Measurements from ENCODE around the gene RERG.
"Not testable (repeated sequence)": the region's sequence is repeated elsewhere in the genome, so short reads cannot be mapped to it uniquely, and the experiment has no call there.

The RERG gene, protein sequence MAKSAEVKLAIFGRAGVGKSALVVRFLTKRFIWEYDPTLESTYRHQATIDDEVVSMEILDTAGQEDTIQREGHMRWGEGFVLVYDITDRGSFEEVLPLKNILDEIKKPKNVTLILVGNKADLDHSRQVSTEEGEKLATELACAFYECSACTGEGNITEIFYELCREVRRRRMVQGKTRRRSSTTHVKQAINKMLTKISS

DNA sequence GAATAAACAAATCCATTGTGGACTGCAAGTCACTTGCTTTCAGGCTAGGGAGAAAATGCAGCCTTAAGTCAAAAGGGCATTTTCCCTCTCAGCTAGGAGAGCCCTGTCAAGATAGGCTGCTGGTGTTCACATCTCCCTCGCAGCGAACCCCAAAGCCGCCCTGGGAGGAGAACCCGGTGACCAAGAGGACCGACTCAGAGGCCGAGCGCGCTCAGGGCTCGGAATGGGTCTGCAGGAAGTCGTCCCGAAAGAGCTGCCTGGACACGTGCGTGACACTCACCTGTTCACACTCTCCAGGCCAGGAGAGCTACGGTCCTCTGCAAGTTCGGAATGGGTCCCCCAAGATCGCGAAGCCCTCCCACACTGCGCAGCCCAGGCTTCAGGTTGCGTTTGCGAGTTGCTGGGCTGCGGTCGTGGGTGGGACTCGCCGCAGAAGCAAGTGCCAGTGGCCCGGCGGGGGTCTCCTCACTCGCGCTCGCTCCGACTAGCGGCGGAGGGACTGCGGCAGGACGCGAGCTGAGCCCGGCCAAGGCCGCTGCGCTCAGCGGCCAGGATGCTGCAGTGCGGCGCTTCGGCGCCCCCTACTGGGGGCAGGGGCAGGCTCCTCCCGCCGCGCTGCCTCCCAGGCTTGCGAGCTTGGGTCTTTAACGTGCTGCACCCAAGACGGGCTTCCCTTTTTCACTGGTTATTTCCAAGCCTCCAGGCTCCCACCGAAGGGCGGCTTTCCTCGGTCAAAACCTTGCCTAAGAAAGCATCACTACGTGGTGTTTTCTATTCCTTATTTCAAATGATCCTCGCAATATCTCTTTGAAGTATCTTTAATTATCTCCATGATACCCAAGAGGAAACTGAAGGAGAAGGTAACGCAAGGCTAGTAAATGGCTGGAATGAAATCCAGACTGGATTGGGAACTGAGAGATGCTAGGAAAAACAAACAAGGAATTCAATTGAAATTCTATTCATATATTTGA lies at the start of gene RERG:
TSS of gene RERG (minus strand) at position 503 of the 971 bp plus-strand sequence. CDS start 3,928 bp downstream, outside the sequence.
- peak; percentile 11 to 33 for DNase-seq (ENCODE audit: extremely low read depth in 1 of 2, low read depth in 1 of 2)

DNA sequence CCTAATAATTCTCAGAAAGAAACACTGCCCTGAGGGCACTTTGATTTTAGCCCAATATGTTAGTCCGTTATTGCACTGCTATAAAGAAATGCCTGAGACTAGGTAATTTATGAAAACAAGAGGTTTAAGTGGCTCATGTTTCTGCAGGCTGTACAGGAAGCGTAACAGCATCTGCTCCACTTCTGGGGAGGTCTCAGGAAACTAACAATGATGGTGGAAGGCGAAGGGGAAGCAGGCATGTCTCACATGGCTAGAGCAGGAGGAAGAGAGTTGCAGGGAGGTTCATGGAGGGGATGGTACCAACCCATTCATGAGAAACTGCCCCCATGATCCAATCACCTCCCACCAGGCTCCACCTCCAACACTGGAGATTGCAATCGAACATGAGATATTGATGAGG lies 49.4 kb upstream of the RERG start:
- no peak for DNase-seq (ENCODE audit: extremely low read depth in 1 of 2, low read depth in 1 of 2)

DNA sequence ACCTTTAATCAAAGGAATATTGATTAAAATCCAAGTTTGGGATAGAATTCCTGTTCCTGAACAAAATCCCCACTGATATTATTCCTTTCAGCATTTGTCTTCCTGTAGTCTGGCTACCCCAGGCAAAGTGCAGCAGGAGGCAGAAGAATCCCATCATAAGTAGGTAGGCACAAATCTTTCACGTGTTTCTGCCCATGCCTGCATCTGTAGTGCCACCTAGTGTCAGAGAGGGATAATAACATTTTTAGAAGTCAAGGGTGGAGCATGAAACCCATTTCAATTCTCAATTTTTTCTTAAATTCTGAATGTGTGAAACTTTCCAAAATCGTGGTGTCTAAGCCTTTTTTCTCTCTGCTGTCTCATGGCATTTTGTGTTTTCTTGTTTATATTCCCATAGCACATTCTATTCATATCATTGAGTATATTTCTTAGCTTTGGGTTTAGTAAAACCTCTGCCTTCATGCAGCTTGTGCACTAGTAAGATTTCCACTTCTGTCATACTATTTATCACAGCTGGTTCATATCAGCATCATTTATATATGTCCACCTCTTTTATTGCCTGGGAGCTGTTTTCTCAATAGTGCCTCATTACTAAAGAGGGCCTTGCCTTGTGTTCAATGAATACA lies 47.8 kb upstream of the RERG start:
- peak in 1 of 2 donors; percentile 3 for DNase-seq (ENCODE audit: extremely low read depth in 1 of 2, low read depth in 1 of 2)

DNA sequence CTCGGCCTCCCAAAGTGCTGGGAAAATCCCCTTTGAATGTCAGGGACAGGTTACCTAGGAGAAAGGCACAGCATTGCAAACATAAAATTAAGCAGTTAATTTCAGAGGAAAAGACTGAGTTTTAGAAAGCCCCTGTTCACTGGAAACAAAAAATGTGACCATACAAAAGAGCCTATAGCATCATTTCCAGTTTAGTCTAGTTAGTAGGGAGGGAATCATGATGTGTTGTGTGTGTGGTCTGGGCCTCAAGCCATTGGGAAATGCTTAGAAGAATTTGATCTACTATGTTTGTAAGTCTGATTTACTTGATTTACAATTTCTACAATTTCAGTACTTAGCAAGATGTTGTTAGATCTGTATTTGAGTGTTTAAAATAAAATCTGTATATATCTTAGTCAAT lies 47.1 kb upstream of the RERG start:
- no peak for DNase-seq (ENCODE audit: extremely low read depth in 1 of 2, low read depth in 1 of 2)

DNA sequence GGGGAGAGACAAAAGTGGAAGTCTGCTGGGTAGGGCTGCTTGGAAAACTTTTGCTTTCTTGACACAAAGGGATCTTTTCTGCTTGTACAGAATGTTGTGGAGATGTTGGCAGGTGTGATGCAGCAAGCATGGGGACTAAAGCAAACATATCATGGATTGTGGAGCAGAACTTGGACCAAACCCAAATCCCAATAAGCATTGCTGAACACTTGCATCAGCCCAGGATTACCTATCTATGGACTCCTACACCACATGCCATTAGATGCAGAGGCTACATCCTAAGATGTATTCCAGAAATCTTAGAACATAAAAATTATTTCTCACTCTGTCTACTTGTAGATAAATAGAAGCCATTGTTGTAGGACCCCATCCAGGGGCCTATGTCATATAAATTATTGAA lies 44.7 kb upstream of the RERG start:
- no peak for DNase-seq (ENCODE audit: extremely low read depth in 1 of 2, low read depth in 1 of 2)

DNA sequence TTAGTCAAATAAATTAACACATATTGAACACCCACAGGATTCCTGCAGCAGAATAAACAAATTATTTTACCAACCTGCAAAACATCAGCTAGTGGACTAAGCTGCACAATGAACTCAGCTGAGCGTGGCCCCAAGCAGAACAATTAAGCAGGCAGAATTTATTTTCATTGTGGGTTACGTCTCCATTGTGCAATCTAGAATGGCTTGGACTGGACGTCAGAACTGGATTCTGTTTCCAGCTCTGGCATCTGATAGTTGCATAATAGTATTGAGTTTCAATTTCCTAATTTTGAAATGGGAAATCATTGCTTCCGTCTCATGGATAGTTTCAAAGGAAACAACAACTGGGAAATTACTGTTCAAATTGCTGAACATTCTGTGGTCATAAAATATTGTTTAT lies 35.5 kb upstream of the RERG start:
- no peak for DNase-seq (ENCODE audit: extremely low read depth in 1 of 2, low read depth in 1 of 2)

DNA sequence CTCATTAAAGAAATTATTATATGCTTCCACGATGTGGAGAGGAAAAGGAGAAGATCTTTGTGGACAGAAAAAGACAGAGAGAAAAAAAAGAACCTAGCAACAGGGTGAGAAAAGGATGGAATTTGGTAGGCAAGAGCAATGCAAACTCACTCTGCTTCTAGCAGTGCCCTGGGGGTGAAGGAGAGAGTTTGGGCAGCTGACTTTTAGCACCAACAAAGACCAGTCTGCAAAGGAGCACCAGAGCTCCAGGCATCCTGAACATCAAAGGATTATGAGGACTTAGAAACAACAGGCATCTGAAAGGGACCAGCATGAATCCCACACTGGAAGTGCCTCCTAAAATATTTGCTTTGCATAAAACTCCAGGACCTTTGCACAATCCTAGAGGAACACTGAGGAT lies 32.8 kb upstream of the RERG start:
- no peak for DNase-seq (ENCODE audit: extremely low read depth in 1 of 2, low read depth in 1 of 2)

DNA sequence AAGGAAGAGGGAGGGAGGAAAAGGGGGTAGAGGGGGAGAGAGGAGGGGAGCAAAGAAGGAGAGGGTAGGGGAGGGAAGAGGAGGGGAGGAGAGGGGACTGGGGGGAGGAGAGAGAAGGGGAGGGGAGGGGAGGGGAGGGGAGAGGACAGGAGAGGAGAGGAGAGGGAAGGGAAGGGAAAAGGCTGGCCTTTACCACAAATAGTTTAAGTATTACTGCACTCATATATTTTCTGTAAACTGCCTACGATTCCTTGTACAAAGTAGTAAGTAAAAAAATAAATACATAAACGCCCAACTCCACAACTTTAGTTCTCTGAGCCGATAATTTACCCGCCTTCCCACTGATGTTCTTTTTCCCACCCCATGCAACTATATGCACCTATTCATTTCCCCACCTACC lies 23.7 kb upstream of the RERG start:
- no peak for DNase-seq (ENCODE audit: extremely low read depth in 1 of 2, low read depth in 1 of 2)

DNA sequence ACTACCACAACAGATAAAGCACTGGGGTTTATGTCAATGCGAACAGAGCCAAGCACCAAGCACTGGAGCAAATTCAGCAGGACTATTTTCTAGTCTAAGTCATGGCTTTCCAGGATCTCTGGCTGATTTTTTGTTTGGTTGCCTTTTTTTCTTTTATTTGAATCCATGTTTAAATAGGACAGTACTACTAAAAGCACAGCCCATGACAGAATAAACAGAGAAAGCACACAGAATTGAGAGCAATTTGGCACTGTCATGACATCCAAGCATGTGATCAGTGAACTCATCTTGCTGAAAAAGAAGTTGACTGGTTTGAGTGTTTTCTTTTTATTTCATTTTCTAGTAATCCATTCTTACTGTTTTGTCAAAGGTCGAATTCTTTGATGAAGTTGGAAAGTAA lies 23.1 kb upstream of the RERG start:
- DNase-seq (ENCODE audit: extremely low read depth in 1 of 2, low read depth in 1 of 2) = no peak

DNA sequence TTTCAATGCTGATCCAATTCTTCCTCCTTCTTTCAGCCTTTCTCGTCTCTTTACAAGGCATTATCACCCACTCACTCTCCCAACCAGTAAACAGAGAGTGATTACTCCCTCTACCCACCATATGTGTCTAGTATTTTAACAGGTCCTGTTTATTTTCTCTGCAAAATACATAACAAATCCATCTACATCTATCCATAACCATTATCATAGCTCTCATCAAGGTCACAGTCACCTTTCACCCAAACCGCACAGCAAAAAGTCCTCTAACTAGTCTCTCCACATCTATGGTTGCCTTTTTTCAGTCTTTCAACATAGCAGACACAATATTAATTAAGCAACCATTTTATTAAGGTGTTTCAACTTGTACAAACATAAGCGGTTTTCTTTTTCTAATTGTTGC lies 21.9 kb upstream of the RERG start:
- no peak for DNase-seq (ENCODE audit: extremely low read depth in 1 of 2, low read depth in 1 of 2)

DNA sequence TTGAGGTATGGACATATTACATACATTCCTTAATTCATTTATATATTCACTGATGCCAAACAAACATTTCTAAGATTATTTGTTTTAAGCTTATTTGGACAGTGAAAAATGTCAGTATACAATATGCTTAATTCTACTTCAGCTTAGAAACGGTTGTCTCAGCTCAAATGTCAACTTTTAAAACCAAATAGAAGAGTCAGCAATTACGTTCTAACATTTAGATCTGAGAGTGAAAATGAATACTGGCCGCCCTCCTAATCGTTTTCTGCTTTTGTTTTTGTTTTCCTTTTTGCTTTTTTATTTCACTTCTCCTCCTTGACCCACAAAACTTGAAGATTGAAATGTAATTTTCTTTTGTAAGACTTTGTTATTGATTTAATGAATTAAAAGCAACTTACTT lies 19.7 kb upstream of the RERG start:
- DNase-seq (ENCODE audit: extremely low read depth in 1 of 2, low read depth in 1 of 2) = no peak

DNA sequence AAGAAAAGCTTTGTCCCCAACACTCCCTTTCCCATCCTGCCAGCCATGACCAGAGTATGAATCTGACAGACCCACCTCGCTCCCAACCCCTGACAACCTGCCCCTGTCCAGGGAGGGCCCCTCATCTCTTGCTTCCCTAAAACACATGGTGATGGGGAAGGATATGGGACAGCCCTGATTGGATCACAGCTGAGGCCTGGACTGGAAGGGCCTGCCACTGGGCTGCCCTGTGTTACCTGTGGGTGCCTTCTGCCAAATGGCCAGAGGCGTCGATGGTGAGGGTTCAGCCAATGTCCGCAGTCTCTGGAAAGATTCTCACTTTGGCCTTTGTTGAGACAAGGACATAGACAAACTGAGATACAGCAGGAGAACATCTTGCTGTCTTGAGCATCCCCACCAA lies 13.3 kb upstream of the RERG start:
- DNase-seq (ENCODE audit: extremely low read depth in 1 of 2, low read depth in 1 of 2) = no peak

DNA sequence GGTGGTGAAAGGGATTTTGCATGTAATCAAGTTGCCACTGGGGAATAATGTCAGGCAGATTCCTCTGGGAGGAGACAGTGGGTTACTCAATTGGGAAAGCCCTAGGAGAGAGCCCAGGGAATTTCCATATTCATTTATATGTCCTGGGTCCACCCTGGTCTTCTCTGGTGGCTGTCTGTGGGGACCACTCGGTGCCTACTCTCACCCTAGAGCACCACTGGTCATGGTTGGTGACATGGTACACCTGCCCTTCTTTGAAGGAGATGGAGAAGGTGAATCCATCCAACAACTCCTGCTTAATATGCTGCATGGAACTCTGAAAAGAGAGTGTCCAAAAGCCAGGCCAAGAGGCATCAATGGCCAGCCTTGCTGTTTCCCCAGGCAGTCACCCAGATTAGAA lies 12.8 kb upstream of the RERG start:
- no peak for DNase-seq (ENCODE audit: extremely low read depth in 1 of 2, low read depth in 1 of 2)

DNA sequence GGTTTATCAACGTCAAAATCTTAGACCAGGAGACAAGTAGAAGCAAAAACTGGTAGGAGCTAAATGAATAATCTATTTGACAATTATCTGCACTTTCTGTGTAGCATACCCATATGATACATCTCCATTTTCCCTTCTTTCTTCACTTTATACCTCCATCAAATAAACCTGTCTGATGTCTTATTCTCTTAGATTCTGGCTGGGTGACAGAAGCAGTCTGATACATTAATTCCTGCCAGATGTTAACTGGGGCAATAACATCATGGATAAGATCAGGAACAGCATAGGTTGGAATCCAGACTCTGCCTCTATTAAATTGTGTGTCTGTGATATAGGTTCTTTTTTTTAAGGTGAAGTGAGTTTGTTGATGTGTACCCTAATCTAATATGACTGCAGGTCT lies 11.7 kb upstream of the RERG start:
- DNase-seq (ENCODE audit: extremely low read depth in 1 of 2, low read depth in 1 of 2) = no peak

DNA sequence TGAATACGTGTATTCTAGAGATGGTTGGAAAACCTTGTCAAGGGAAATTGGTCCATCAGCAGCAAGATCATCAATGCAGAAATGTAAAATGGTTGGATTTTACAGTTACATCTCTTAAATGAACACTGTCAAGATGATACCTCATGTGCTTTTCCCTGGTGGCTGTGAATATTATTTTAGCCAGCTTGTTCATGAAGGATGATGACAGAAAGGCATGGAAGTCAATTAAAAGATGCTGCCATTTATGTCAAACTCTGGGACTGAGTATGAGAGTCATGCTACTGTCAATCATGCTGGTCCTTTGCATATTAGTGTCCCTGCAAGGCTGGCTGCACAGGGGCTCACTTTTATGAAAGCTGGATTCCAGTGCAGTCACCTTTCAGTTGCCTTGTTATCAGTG lies 10.3 kb upstream of the RERG start:
- DNase-seq (ENCODE audit: extremely low read depth in 1 of 2, low read depth in 1 of 2) = no peak

DNA sequence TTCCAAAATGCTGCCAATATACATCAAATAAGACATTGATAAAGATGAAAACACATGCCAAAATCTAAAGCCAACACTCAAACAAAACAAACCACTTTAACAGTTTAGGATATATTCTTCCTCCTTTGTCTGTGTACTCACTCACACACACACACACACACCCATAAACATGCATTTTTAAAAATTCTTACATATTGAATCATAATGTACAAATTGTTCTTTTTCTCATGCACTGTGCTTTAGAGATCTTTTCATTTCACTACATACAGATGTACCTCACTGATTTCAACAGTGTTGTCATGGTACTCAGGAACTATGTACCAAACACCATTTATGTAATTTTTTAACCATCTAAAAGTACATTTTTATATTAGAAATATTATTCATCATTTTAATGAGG lies 9.5 kb upstream of the RERG start:
- no peak for DNase-seq (ENCODE audit: extremely low read depth in 1 of 2, low read depth in 1 of 2)

DNA sequence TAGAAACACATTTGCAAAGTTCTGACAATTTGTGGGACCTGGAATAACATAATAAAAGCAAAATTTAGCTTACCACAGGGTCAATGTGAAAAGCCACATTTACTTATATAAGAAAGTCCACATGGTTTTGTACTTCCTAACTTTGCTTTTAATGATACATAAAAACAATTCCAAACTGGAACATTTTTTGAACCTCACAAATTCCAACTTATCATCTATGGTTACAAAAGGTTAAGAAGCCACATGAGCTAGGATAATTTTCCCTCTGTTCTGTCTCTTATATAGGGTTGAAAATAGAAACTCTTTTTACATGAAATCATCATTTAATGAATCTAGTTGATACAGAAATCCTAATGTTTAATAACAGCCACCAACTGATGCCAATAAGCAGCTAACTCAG lies 8.9 kb upstream of the RERG start:
- no peak for DNase-seq (ENCODE audit: extremely low read depth in 1 of 2, low read depth in 1 of 2)

DNA sequence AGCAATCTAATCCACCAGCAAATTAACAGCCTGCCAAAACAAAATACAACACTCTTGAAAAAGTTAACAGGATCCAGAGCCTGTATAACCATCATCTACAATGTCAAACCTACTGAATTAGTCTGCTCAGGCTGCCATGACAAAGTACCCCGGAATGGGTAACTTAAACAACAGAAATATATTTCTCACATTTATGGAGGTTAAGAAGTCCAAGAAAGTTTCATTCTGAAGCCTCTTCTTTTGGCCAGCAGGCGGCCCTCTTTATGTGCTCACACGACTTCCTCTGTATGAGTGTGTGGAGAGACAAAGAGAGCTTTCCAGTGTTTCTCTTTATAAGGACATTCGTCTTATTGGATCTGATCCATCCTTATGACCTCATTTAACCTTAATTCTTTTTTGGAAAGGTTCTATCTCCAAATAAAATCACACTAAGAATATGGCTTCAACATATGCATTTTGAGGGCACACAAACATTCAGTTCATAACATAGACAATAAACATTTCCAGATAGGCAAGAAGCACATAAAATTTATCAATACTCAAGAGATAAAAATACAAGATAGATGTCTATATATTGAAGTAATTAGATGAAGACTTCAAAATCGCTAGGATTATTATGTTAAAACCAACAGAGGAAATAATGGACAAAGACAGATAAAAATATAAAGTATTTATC lies 5.9 kb upstream of the RERG start:
- peak in 1 of 2 donors; percentile 7 for DNase-seq (ENCODE audit: extremely low read depth in 1 of 2, low read depth in 1 of 2)

DNA sequence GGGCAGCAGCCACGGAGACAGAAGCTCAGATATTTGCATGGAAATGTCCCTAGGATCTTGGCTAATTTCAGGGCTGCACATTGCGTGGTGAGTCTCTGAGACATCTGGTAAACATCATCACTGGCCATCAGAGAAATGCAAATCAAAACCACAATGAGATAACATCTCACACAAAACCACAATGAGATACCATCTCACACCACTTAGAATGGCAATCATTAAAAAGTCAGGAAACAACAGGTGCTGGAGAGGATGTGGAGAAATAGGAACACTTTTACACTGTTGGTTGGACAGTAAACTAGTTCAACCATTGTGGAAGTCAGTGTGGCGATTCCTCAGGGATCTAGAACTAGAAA lies 4.6 kb upstream of the RERG start:
- not testable (repeated sequence) for DNase-seq (ENCODE audit: extremely low read depth in 1 of 2, low read depth in 1 of 2)

DNA sequence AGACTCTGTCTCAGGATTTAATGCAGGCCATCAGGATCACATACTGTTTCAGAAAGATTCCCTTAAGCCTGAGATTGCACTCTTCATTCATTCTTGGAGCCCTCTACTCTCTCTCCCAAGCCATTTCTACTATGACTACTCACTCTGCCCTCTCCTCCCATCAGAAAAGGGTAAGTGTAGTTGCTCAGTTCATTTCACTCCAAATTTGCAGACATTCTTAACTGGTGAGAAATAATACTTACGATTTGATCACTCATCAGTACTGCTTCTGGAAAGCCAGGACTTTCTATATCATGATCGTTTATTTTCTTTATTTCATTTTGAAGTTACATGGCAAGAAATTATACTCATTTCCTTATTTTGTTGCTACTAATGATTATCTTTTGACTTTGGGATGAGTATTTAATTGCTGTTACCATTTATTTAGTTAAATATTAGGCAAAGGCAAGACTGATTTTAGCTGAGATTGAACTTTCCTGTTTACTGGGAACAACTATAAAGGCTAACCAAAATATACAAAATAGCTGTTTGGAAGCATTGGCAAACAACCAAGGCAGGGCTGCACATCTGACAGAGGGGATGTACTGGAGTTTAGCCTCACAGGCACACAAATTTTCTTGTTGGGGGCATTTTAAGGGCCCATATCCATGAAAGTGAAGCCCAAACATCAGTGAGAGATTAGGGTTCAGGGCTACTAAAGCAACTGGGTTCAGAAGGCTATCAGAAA lies 4.1 kb upstream of the RERG start:
- DNase-seq (ENCODE audit: extremely low read depth in 1 of 2, low read depth in 1 of 2) = no peak

DNA sequence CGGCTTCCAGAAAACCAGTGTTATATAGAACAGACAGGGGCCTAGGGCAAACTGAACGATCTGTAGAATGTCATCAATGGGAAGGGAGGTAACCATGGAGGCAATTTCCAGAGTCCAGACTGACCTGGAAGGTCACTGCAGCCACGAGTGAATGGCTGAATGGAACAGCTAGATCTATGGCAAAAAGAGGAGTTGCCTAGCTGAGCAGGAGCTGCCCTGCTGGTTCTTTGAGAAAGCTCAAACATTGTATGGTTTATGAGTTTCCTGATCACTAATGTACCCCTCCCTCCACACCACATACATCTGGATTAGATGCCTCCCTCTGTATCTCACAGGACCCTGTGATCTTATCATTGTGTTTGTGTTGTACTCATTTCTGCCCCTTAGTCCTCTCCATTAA lies 1.0 kb upstream of the RERG start:
- no peak for DNase-seq (ENCODE audit: extremely low read depth in 1 of 2, low read depth in 1 of 2)

Measured in stimulated activated CD8-positive, alpha-beta memory T cell treated with anti-CD3 and anti-CD28 coated beads, Interleukin-7, amount 100 ng/mL, for 48 hours (primary cell).